Natural killer cell treated with Interleukin-12 subunit alpha and Interleukin-12 subunit beta and Interleukin-15 and Interleukin-18, amount 100 ng/mL, for 72 hours (primary cell): ENCODE measurements around the gene DEPDC1. TPM values are rescaled to one million over a fixed set of nuclear protein-coding genes. Genes with fewer than 3 reads are reported as not detected.
A peak's percentile ranks its signal among the peaks of the same experiment; 100 is the strongest.

Source experiments
- ATAC-seq, 2 donors: fragments of 150-1000 bp; cut with Tn5 transposase in 1 of 2; sonication (Bioruptor Pico), chemical (Tn5 transposase) in 1 of 2; 2 replicates each; pipeline ENCODE4 v1.10.0; 2021
- DNase-seq: peaks from one replicate; pipeline ENCODE4 v3.0.0; 2022; ENCODE audit warnings: low spot score
- H3K27ac Mint-ChIP-seq, 2 donors: 1 replicate in 1 of 2; 2 replicates in 1 of 2; pipeline ENCODE4 v1.8.0; 2022; ENCODE audit warnings: mixed read lengths in 2 of 2, mild to moderate bottlenecking in 1 of 2, moderate library complexity in 1 of 2
- H3K27me3 Mint-ChIP-seq, 2 donors: 1 replicate in 1 of 2; 2 replicates in 1 of 2; pipeline ENCODE4 v1.8.0; 2022; ENCODE audit warnings: mixed read lengths in 2 of 2
- H3K36me3 Mint-ChIP-seq: one replicate; pipeline ENCODE4 v1.8.0; 2022; ENCODE audit warnings: mixed read lengths
- H3K4me1 Mint-ChIP-seq, 2 donors: 1 replicate in 1 of 2; 2 replicates in 1 of 2; pipeline ENCODE4 v1.8.0; 2022; ENCODE audit warnings: low read depth in 2 of 2, mixed read lengths in 2 of 2, mild to moderate bottlenecking in 1 of 2
- H3K4me3 Mint-ChIP-seq: one replicate; pipeline ENCODE4 v1.8.0; 2022; ENCODE audit warnings: mixed read lengths
- H3K9me3 Mint-ChIP-seq: 2 replicates; pipeline ENCODE4 v1.8.0; 2022; ENCODE audit warnings: mixed read lengths
- total RNA-seq, 2 donors: library from RNA; stranded (reverse); gene quantifications; one replicate each; pipeline ENCODE4 v1.2.3, GENCODE V29; 2022

DEPDC1 gene, protein sequence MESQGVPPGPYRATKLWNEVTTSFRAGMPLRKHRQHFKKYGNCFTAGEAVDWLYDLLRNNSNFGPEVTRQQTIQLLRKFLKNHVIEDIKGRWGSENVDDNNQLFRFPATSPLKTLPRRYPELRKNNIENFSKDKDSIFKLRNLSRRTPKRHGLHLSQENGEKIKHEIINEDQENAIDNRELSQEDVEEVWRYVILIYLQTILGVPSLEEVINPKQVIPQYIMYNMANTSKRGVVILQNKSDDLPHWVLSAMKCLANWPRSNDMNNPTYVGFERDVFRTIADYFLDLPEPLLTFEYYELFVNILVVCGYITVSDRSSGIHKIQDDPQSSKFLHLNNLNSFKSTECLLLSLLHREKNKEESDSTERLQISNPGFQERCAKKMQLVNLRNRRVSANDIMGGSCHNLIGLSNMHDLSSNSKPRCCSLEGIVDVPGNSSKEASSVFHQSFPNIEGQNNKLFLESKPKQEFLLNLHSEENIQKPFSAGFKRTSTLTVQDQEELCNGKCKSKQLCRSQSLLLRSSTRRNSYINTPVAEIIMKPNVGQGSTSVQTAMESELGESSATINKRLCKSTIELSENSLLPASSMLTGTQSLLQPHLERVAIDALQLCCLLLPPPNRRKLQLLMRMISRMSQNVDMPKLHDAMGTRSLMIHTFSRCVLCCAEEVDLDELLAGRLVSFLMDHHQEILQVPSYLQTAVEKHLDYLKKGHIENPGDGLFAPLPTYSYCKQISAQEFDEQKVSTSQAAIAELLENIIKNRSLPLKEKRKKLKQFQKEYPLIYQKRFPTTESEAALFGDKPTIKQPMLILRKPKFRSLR
- 10 to 100 TPM; 10.7 to 20.9 TPM for total RNA-seq

DNA sequence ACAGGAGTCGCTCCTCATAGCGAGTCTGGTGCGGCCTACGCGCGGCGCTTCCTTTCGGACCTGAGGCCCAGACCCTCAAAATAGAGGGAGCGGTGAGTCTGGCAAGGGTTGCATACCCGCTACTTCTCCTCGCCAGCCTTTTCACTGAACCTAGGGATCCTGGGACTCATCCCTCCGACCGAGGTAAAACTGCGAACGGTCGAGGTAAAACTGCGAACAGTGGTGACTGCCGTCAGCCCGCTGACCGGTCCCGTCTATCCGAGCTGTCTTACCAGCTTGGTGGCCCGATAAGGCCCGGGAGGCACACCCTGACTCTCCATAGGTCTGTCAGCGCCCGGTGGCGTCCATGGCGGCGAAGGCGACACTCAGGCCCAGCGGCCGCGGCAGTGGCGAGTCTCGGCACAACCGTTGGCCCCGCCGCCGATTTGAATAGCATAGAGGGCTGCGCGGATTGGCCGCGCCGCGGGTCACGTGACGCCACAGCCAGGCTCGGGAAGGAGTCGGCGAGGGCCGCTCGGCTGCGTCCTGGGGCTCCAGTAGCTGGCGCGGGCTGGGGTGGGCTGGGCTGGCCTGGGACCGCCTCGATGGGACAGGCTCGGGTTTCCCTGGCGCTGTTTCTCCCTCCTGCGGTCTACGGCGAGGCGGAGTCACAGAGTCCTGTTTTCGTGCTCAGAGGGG, at the start of gene DEPDC1:
DEPDC1 (minus strand) TSS at position 403 of the 678 bp plus-strand sequence; CDS start at position 320, 83 bp downstream.
- Mint-ChIP-seq H3K36me3 (peaks cover 6% of the 10 kb centered on the region), H3K27ac (peak within 1 kb of the TSS; percentile 58 to 78), H3K4me3 (peak within 1 kb of the TSS; percentile 82), H3K9me3 (no peaks in the 10 kb centered on the region), H3K4me1 (peaks cover 24% of the 10 kb centered on the region in 2 donors), H3K27me3 (peaks cover 0 to 4% of the 10 kb centered on the region in 2 donors)
- ATAC-seq (peak; percentile 98 to 99), DNase-seq (peak; percentile 89)

DNA sequence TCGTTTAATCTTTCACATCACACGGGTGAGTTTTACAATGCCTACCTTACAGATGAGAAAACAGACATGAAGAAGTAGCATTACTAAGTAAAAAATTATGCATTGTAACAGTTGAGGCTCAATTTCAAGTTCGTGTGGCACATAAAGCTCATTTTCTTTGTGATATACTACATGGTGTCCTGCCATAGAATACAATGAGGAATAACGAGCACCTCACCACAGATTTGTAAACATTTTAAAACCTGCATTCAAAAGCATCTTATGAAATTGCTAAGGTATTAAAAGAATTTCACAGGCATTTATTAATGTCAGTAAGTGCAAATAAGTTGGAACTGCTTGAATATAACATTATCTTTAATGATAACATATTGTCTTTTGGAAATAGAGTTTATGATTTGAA, 47.8 kb upstream of the DEPDC1 start:
- no peaks in the 10 kb centered on the region for H3K36me3 Mint-ChIP-seq
- ATAC-seq: no peak
- H3K4me1 Mint-ChIP-seq: no peaks in the 10 kb centered on the region
- no peaks in the 10 kb centered on the region for H3K27me3 Mint-ChIP-seq
- H3K9me3 Mint-ChIP-seq: peaks cover 5% of the 10 kb centered on the region
- no peak overlapping the region for H3K27ac Mint-ChIP-seq
- H3K4me3 Mint-ChIP-seq: no peak overlapping the region
- no peak for DNase-seq

DNA sequence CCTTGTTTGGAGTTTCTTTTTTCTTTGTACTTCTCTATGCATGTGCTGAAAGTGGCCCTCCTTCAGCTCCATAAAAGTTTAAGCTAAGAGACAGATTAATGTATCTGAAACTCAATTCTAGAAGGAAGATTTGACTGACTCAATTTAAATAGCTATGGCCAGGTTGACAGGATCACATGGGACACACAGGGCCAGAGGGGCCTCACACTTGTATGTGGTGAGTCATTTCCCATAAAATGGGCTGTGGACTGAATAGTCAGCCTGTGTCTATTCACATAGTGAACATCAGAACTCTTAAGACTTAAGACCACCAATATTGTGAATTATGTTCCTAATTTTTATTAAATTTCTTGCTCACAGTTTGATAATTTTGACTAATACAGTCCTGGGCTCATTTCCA, 45.7 kb upstream of the DEPDC1 start:
- H3K36me3 Mint-ChIP-seq: no peaks in the 10 kb centered on the region
- H3K27ac Mint-ChIP-seq: no peak overlapping the region
- ATAC-seq: no peak
- H3K4me1 Mint-ChIP-seq: no peaks in the 10 kb centered on the region
- no peak overlapping the region for H3K4me3 Mint-ChIP-seq
- no peaks in the 10 kb centered on the region for H3K9me3 Mint-ChIP-seq
- H3K27me3 Mint-ChIP-seq: no peaks in the 10 kb centered on the region
- DNase-seq: no peak

GRCh38 chr1:68538941-68539340, 42.1 kb upstream of the DEPDC1 start:
- Mint-ChIP-seq H3K4me1 (no peaks in the 10 kb centered on the region), H3K36me3 (no peaks in the 10 kb centered on the region), H3K4me3 (no peak overlapping the region), H3K9me3 (peaks cover 3% of the 10 kb centered on the region), H3K27me3 (no peaks in the 10 kb centered on the region), H3K27ac (no peak overlapping the region)
- ATAC-seq: no peak
- DNase-seq: no peak

DNA sequence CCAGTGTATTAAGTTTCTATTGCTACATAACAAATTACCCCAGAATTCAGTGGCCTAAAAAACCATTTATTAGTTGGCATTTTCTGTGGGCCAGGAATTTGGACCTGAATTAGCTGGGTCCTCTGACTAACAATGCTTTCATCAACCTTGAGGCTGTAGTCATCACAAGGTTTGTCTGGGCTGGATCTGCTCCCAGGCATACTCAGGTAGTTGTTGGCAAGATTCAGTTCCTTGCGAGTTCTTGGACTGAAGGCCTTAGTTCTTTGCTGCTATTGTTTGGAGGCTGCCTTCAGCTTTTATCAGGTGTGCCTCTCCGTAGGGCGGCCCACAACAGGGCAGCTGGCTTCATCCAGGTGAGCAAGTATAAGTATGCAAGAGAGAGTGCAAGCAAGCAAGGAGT, 31.4 kb upstream of the DEPDC1 start:
- ATAC-seq (no peak), DNase-seq (no peak)
- Mint-ChIP-seq H3K27ac (no peak overlapping the region), H3K9me3 (peaks cover 15% of the 10 kb centered on the region), H3K27me3 (no peaks in the 10 kb centered on the region), H3K36me3 (peaks cover 4% of the 10 kb centered on the region), H3K4me1 (no peaks in the 10 kb centered on the region), H3K4me3 (no peak overlapping the region)

DNA sequence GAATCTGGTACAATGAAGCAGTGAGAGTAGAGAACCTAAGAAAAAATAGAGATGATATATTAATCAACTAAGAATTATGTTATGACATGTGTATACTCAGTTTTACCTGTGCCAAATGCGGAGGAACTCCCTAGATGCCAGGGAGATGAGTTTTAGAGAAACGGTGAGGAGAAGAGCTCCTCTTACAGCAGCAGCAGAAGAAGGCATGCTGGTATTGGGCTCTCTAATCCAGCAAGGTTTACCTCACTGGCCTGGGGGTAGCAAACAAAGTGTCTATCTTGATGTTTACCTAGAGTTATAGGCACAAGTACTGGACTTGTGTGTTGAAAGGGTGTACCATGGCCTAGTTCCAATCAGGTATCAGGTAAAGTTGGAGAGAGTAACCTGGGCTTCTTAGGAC, 28.9 kb upstream of the DEPDC1 start:
- ATAC-seq (no peak), DNase-seq (no peak)
- no peaks in the 10 kb centered on the region for H3K27me3 Mint-ChIP-seq
- peaks cover 4% of the 10 kb centered on the region for H3K9me3 Mint-ChIP-seq
- no peak overlapping the region for H3K4me3 Mint-ChIP-seq
- no peak overlapping the region for H3K27ac Mint-ChIP-seq
- no peaks in the 10 kb centered on the region for H3K4me1 Mint-ChIP-seq
- H3K36me3 Mint-ChIP-seq: peaks cover under 1% of the 10 kb centered on the region

DNA sequence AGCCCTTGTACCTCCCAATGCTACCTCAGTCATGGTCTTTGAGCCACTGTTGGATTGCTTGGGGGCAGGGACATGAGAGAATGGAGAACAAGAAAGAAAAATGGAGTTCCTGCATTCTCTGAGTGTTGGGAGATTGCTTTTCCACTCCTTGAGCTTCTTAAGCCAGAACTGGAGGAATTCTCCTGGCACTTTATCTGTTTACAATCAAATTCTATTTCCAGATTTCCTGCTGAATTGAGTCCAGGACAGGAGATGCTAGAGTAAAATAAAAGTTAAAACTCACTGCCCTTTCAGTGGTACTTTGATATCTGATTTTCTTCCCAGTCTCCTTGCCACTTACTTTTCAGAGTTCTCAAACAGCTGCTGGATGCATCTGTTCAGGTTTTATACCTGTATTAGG, 24.4 kb upstream of the DEPDC1 start:
- Mint-ChIP-seq H3K4me1 (no peaks in the 10 kb centered on the region), H3K4me3 (no peak overlapping the region), H3K27me3 (no peaks in the 10 kb centered on the region), H3K9me3 (peaks cover 7% of the 10 kb centered on the region), H3K27ac (no peak overlapping the region), H3K36me3 (peaks cover 5% of the 10 kb centered on the region)
- no peak for DNase-seq
- no peak for ATAC-seq

DNA sequence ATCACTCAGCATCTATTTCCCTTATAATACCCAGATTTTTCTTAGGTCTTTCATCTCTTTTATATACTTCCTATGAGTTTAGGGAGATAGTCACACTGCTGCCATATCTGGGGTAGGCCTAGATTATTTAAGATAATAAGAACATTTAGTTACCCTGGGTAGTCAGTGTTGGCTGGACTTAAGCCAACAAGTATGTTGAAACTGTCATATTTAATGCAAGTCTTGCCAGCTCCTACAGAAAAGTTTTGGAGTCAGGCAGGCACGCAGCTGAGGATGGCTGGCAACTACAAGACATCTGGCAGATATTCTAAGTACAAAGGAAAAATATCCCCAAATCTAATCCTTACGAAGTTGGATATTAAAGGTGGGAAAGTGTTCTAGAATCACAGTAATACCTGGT, 19.2 kb upstream of the DEPDC1 start:
- no peak overlapping the region for H3K27ac Mint-ChIP-seq
- ATAC-seq: no peak
- no peak overlapping the region for H3K4me3 Mint-ChIP-seq
- no peak for DNase-seq
- no peaks in the 10 kb centered on the region for H3K4me1 Mint-ChIP-seq
- peaks cover 5% of the 10 kb centered on the region for H3K36me3 Mint-ChIP-seq
- peaks cover 3% of the 10 kb centered on the region for H3K9me3 Mint-ChIP-seq
- H3K27me3 Mint-ChIP-seq: no peaks in the 10 kb centered on the region

- Mint-ChIP-seq H3K27ac (no peak overlapping the region), H3K27me3 (no peaks in the 10 kb centered on the region), H3K9me3 (no peaks in the 10 kb centered on the region), H3K4me1 (no peaks in the 10 kb centered on the region), H3K36me3 (no peaks in the 10 kb centered on the region), H3K4me3 (no peak overlapping the region)
- DNase-seq (no peak), ATAC-seq (no peak)
Measured at GRCh38 chr1:68511254-68511653, 14.4 kb upstream of the DEPDC1 start.

GRCh38 chr1:68506386-68506785, 9.5 kb upstream of the DEPDC1 start:
- no peak for ATAC-seq
- Mint-ChIP-seq H3K36me3 (no peaks in the 10 kb centered on the region), H3K4me1 (no peaks in the 10 kb centered on the region), H3K4me3 (no peak overlapping the region), H3K27ac (no peak overlapping the region), H3K27me3 (peaks cover 0 to 2% of the 10 kb centered on the region in 2 donors), H3K9me3 (no peaks in the 10 kb centered on the region)
- DNase-seq: no peak

- no peaks in the 10 kb centered on the region for H3K9me3 Mint-ChIP-seq
- peaks cover 0 to 5% of the 10 kb centered on the region in 2 donors for H3K4me1 Mint-ChIP-seq
- DNase-seq (no peak), ATAC-seq (no peak)
- no peak overlapping the region for H3K4me3 Mint-ChIP-seq
- H3K27ac Mint-ChIP-seq: no peak overlapping the region
- peaks cover 0 to 4% of the 10 kb centered on the region in 2 donors for H3K27me3 Mint-ChIP-seq
- no peaks in the 10 kb centered on the region for H3K36me3 Mint-ChIP-seq
Measured at GRCh38 chr1:68503085-68503484, 6.2 kb upstream of the DEPDC1 start.

GRCh38 chr1:68497358-68497698, 446 bp upstream of the DEPDC1 start:
- Mint-ChIP-seq H3K36me3 (peaks cover 6% of the 10 kb centered on the region), H3K27ac (peak overlapping the region; percentile 43 to 78), H3K4me3 (peak overlapping the region; percentile 82), H3K4me1 (peaks cover 24% of the 10 kb centered on the region in 2 donors), H3K9me3 (no peaks in the 10 kb centered on the region), H3K27me3 (peaks cover 0 to 4% of the 10 kb centered on the region in 2 donors)
- no peak for DNase-seq
- no peak for ATAC-seq

- Mint-ChIP-seq H3K9me3 (no peaks in the 10 kb centered on the region), H3K27ac (peak overlapping the region; percentile 58 to 78), H3K4me3 (peak overlapping the region; percentile 82), H3K27me3 (peaks cover 0 to 2% of the 10 kb centered on the region in 2 donors), H3K4me1 (peaks cover 24% of the 10 kb centered on the region in 2 donors), H3K36me3 (peaks cover 7% of the 10 kb centered on the region)
- DNase-seq (no peak), ATAC-seq (no peak)
Measured at GRCh38 chr1:68495968-68496679, 758 bp downstream of the DEPDC1 start.
